RWPE1 (cell line): ENCODE data around the gene DENND2D.
"Not testable (repeated sequence)": the region's sequence is repeated elsewhere in the genome, so short reads cannot be mapped to it uniquely, and the experiment has no call there.

Source experiments
- CTCF ChIA-PET: fragments of 350-600 bp; sonication (Branson Sonifier 250); formaldehyde crosslinking; extraction: SDS; loops from one replicate; lab custom pipeline; 2021; lab: Yijun Ruan, JAX
- POLR2A ChIA-PET: fragments of 400-600 bp; formaldehyde crosslinking; extraction: SDS; loops from one replicate; lab custom pipeline; 2020; ENCODE audit warnings: antibody characterized with exemption; ENCODE audit not compliant: low non-redundant PET; lab: Yijun Ruan, JAX
- DNase-seq: peaks from one replicate; pipeline ENCODE4 v3.0.0; 2012; ENCODE audit warnings: low spot score
- H3K27ac ChIP-seq: fragments of 450-650 bp; 2 replicates; pipeline ENCODE4 v1.5.1; 2017
- CTCF ChIP-seq: fragments of 450-650 bp; conservative IDR thresholded peaks from 2 replicates; pipeline ENCODE4 v1.5.1; 2017; ENCODE audit warnings: low read depth, mild to moderate bottlenecking

Gene DENND2D

GRCh38 chr1:111219557-111220286, 19.3 kb upstream of the DENND2D start:
- DNase-seq = no peak
- CTCF ChIA-PET = no interaction called here
- TF ChIP-seq CTCF = no peak
- H3K27ac ChIP-seq = no peak overlapping the region
- POLR2A ChIA-PET = no interaction called here

- ChIA-PET POLR2A (no interaction called here), CTCF (interaction anchor here (0.6 to 1.0 kb wide), 4 partner anchors 113 to 218 kb away, joined by 3 to 5 read pairs (median 4); no protein-coding TSS in a partner anchor)
- no peak for TF ChIP-seq CTCF
- no peak overlapping the region for H3K27ac ChIP-seq
- no peak for DNase-seq
These were observed 18.5 kb upstream of the DENND2D start for GRCh38 chr1:111218701-111219556.

- TF ChIP-seq CTCF = no peak
- DNase-seq = no peak
- ChIA-PET POLR2A (interaction anchor here (0.6 to 0.7 kb wide), 2 partner anchors 129 to 656 kb away, joined by 3 to 5 read pairs; no protein-coding TSS in a partner anchor), CTCF (no interaction called here)
- H3K27ac ChIP-seq = no peak overlapping the region
These were observed 16.9 kb upstream of the DENND2D start for GRCh38 chr1:111217183-111217910.

DNA sequence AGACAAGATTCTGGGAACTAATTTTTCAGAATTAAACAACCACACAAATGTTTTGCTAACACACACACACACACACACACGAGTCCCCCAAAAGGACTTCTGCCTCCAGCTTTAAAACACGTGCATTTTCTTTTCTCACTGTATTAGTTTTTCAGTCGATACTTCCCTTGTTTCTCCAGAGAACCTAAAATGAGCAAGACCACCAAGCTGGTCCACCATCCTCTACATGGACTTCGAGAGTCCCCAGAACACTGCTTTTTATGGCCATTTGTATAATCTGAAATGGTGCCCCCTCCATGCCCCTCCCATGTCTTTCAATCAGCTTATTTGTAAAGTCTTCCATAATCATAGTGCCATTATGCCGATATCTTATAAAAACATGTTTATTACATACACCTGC, 16.3 kb upstream of the DENND2D start:
- no peak for TF ChIP-seq CTCF
- ChIA-PET CTCF (no interaction called here), POLR2A (interaction anchor here (0.7 kb wide), 1 partner anchor 655 kb away, joined by 3 read pairs; no protein-coding TSS in a partner anchor)
- no peak overlapping the region for H3K27ac ChIP-seq
- DNase-seq = no peak

DNA sequence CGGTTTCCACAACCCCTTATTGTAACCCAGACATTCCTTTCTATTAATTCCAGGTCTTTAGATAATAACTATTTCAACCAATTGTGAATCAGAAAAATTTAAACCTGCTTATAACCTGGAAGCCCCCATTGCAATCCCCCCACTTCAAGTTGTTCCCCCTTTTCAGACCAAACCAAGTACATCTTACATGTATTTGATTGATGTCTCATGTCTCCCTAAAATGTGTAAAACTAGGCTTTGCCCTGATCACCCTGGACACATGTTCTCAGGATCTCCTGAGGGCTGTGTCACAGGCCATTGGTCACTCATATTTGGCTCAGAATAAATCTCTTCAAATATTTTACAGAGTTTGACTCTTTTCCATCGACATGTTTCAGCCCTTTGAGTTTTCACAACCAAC, 14.8 kb upstream of the DENND2D start:
- DNase-seq, POLR2A ChIA-PET, H3K27ac ChIP-seq: not testable (repeated sequence)
- CTCF ChIA-PET = interaction anchor here (0.5 to 0.6 kb wide), 2 partner anchors 198 to 547 kb away, joined by 3 to 5 read pairs; no protein-coding TSS in a partner anchor

GRCh38 chr1:111214884-111215283, 14.4 kb upstream of the DENND2D start:
- no peak for DNase-seq
- H3K27ac ChIP-seq = no peak overlapping the region
- ChIA-PET CTCF (interaction anchor here (0.5 kb wide), 1 partner anchor 199 kb away, joined by 3 read pairs; no protein-coding TSS in a partner anchor), POLR2A (no interaction called here)
- TF ChIP-seq CTCF = no peak
